GM06990 (cell line): ENCODE measurements around the gene SLC44A1.

ENCODE experiments used
- DNase-seq: peaks from one replicate; pipeline ENCODE4 v3.0.0-alpha.2; 2011; ENCODE audit not compliant: insufficient read length; ENCODE audit errors: extremely low read depth
- H3K27me3 ChIP-seq: replicated peaks from 2 replicates; pipeline ENCODE4 v1.6.0; 2011; ENCODE audit warnings: low read length; ENCODE audit not compliant: control insufficient read depth, insufficient read depth
- H3K36me3 ChIP-seq: 2 replicates; pipeline ENCODE4 v1.5.1; 2011; ENCODE audit warnings: low read length; ENCODE audit not compliant: control insufficient read depth, insufficient read depth
- H3K4me3 ChIP-seq: replicated peaks from 2 replicates; pipeline ENCODE4 v1.5.1; 2011; ENCODE audit warnings: low read depth, mild to moderate bottlenecking, control low read depth, low read length
- TF ChIP-seq, protein P1 (sequence below): IDR thresholded peaks from 2 replicates; pipeline ENCODE4 v1.5.1; 2011; ENCODE audit warnings: low read length, control low read depth, mild to moderate bottlenecking, inconsistent platforms; ENCODE audit not compliant: insufficient read depth, poor library complexity, severe bottlenecking

The SLC44A1 gene

DNA sequence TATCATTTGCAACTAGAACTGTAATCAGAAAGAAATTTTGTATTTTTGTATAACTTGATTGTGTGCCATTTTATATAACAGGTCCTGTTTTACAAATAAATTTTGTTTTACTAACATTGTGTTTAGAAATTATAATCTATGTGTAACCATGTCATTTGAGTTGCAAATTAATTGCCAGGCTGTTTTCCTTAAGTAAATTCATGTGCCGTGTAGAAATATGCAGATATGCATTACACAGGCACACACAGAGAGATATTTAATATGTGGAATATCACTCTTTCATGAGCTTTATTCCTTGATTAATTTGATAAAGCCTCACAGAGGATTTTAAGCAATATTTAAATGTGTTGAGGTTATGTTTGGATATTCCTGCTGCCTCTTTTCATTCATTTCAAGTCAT is 146.8 kb downstream of the SLC44A1 start:
- Histone ChIP-seq H3K36me3 (no peaks in the 10 kb centered on the region), H3K4me3 (no peak overlapping the region), H3K27me3 (no peaks in the 10 kb centered on the region)
- TF ChIP-seq, protein P1, sequence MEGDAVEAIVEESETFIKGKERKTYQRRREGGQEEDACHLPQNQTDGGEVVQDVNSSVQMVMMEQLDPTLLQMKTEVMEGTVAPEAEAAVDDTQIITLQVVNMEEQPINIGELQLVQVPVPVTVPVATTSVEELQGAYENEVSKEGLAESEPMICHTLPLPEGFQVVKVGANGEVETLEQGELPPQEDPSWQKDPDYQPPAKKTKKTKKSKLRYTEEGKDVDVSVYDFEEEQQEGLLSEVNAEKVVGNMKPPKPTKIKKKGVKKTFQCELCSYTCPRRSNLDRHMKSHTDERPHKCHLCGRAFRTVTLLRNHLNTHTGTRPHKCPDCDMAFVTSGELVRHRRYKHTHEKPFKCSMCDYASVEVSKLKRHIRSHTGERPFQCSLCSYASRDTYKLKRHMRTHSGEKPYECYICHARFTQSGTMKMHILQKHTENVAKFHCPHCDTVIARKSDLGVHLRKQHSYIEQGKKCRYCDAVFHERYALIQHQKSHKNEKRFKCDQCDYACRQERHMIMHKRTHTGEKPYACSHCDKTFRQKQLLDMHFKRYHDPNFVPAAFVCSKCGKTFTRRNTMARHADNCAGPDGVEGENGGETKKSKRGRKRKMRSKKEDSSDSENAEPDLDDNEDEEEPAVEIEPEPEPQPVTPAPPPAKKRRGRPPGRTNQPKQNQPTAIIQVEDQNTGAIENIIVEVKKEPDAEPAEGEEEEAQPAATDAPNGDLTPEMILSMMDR = no peak
- DNase-seq = no peak

DNA sequence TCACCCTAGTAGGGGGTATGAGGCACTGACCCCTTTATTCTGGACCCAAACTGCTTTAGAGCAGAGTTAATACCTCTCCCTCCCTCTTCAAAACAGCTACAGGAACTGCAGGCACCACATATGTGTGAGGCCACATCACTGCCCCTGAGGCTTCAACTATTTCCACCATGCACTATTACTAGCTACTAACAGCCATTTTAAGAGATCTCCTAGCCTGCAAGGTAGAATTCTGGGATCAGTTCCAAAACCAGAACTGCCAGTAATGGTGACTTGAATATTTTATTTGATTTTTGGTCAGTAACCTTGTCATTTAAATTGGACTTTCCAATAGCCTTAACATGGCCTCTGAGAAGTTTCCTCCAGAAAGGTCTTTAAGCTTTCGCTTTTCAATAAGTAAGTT is 148.1 kb downstream of the SLC44A1 start:
- no peak overlapping the region for H3K4me3 ChIP-seq
- H3K27me3 ChIP-seq = no peaks in the 10 kb centered on the region
- no peak for DNase-seq
- H3K36me3 ChIP-seq = no peaks in the 10 kb centered on the region
- TF ChIP-seq, protein P1 = no peak

DNA sequence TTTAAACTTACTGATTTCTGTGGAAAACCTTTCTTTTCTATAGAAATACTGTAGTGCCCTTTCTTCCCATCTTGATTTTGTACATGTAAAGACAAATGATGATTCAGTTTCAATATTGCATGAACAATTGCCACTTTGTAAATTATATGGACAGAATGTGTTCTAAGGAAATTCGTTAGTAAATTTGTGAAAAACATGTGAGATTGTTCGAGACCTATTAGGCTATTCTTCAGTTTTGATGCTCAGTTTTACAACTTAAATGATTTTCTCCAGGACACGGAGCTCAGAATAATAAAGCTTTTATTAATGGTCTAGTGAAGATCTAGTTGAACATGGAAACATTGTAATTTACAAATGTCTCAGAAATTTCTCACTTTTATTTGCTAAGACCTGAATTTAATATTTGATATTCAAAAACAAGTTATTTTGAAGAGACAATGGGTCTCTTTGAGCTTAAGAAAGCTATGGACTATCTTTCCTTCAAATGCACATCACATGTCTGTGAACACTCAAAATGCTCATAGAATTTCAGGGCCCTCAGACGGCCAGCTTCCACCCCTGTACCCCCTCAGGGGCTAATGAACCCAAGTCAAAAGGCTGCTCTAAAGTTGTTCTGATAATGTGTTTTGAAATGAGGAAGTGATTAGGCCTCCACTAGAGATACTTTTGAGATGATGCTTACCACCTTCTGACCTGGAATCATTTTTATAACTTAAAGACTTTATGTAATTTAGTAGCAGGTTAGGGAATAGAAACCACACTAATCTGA is 149.3 kb downstream of the SLC44A1 start:
- Histone ChIP-seq H3K27me3 (no peaks in the 10 kb centered on the region), H3K4me3 (no peak overlapping the region), H3K36me3 (no peaks in the 10 kb centered on the region)
- TF ChIP-seq, protein P1 = no peak
- DNase-seq = no peak

DNA sequence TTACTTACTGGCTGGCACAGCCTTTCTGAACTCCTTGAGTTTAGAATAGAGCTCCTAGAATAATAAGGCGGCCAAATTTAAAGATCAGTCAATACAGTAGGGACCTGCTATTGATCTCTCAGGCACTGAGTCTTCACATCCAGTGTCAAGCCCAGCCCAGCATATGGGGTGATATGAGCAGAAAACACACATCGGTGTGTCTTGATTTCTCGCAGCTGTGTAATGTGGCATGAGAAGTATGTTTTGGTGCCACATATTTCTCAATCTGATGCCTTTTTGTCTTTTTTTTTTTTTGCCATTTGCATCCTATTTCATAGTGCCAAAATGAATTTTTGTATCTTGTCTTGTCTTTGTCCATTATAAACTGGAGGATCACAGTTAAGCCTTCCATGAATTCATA is 152.0 kb downstream of the SLC44A1 start:
- no peak overlapping the region for H3K4me3 ChIP-seq
- TF ChIP-seq, protein P1 = no peak
- no peaks in the 10 kb centered on the region for H3K27me3 ChIP-seq
- no peak for DNase-seq
- no peaks in the 10 kb centered on the region for H3K36me3 ChIP-seq

DNA sequence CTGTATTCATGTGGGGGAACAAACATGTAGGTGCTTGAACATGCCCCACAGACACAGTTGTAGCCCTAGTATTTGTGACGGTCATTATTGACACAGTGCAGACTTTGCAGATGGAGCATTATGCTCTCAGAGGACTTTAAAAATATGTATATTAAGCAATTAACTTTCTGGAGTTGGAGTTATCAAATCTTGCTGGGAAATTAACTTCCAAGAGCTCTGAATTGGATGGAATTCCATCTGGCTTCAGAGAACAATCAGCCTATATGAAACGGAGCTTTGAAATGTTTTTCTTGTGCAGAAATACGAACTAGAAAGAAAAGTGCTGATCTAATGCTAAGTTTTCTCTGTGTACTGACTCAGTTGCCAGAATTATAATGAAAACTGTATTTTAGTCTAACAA is 152.4 kb downstream of the SLC44A1 start:
- no peak overlapping the region for H3K4me3 ChIP-seq
- no peaks in the 10 kb centered on the region for H3K27me3 ChIP-seq
- TF ChIP-seq, protein P1 = no peak
- no peaks in the 10 kb centered on the region for H3K36me3 ChIP-seq
- no peak for DNase-seq
